NB4 (cell line): ENCODE measurements around the gene OSBPL2.

Source experiments
- DNase-seq: peaks from one replicate; pipeline ENCODE4 v3.0.0; 2010; ENCODE audit warnings: low read depth
- H3K4me3 ChIP-seq: one replicate; pipeline ENCODE4 v1.5.1; 2011; ENCODE audit warnings: mild to moderate bottlenecking, low read depth, low read length, moderate library complexity
- MYC ChIP-seq: IDR thresholded peaks from 2 replicates; pipeline ENCODE4 v1.6.1; 2011; ENCODE audit warnings: low read depth, low read length
- POLR2A ChIP-seq: IDR thresholded peaks from 2 replicates; pipeline ENCODE4 v1.6.1; 2011; ENCODE audit warnings: mild to moderate bottlenecking; ENCODE audit not compliant: insufficient read length; ENCODE audit errors: extremely low read depth
- TF ChIP-seq, protein P1 (sequence below): IDR thresholded peaks from 2 replicates; pipeline ENCODE4 v1.6.1; 2011; ENCODE audit warnings: low read depth, low read length
- TF ChIP-seq, protein P2 (sequence below): IDR thresholded peaks from one replicate; pipeline ENCODE4 v1.5.1; 2012; ENCODE audit warnings: low read depth, low read length

The OSBPL2 gene

DNA sequence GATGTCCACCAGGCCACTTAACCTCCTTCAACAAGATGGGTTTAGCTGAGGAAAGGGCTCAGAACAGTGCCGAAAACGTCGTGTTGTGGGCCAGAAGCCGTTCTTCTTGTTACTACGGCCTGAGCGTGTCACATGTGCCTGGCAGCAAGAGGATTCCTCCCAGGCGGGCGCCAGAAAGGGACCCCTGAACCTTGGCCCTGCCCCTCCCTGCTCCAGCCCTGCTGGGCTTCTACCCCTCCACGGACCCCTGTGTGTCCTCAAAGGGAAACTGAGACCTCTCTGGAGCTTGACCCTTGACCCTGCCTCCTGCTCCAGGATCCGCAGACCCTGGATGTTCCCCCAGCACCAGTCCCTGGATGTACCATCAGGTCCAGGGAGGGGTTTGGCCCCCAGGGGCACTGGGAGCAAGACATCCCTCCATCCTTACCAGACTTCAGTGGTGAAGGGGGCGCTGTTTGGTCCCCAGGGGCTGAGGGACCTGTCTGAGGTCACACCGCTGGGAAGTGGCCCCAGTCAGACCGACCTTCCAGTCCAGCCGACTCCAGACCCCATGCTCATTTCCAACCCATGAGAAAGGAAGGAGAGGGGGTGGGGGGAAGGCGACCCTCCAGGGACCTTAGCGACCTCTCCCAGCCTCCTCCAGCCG lies 28.3 kb upstream of the OSBPL2 start:
- TF ChIP-seq POLR2A: no peak
- TF ChIP-seq, protein P1, sequence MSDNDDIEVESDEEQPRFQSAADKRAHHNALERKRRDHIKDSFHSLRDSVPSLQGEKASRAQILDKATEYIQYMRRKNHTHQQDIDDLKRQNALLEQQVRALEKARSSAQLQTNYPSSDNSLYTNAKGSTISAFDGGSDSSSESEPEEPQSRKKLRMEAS: no peak
- no peak for TF ChIP-seq MYC
- TF ChIP-seq, protein P2, sequence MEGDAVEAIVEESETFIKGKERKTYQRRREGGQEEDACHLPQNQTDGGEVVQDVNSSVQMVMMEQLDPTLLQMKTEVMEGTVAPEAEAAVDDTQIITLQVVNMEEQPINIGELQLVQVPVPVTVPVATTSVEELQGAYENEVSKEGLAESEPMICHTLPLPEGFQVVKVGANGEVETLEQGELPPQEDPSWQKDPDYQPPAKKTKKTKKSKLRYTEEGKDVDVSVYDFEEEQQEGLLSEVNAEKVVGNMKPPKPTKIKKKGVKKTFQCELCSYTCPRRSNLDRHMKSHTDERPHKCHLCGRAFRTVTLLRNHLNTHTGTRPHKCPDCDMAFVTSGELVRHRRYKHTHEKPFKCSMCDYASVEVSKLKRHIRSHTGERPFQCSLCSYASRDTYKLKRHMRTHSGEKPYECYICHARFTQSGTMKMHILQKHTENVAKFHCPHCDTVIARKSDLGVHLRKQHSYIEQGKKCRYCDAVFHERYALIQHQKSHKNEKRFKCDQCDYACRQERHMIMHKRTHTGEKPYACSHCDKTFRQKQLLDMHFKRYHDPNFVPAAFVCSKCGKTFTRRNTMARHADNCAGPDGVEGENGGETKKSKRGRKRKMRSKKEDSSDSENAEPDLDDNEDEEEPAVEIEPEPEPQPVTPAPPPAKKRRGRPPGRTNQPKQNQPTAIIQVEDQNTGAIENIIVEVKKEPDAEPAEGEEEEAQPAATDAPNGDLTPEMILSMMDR: no peak
- H3K4me3 ChIP-seq: no peak overlapping the region
- DNase-seq: no peak

DNA sequence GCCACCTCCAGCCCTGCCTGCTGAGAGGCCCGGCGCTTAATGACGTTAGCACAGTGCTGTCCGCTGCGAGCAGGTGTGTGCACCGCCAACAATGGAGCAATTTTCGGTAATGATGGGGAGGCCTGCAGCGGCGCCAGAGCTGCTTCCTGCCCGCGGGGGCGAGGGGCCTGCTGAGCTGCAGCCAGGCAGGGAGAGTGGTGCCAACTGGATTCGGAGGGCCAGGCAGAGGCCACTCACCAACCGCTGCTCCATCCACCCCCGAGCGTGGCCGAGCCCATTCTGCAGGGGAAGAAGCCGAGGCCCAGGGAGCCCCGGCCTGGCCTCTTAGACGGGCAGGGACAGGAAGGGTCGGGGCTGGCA lies 27.8 kb upstream of the OSBPL2 start:
- DNase-seq: no peak
- TF ChIP-seq MYC (no peak), POLR2A (no peak)
- TF ChIP-seq, protein P2: no peak
- TF ChIP-seq, protein P1: no peak
- H3K4me3 ChIP-seq: no peak overlapping the region

DNA sequence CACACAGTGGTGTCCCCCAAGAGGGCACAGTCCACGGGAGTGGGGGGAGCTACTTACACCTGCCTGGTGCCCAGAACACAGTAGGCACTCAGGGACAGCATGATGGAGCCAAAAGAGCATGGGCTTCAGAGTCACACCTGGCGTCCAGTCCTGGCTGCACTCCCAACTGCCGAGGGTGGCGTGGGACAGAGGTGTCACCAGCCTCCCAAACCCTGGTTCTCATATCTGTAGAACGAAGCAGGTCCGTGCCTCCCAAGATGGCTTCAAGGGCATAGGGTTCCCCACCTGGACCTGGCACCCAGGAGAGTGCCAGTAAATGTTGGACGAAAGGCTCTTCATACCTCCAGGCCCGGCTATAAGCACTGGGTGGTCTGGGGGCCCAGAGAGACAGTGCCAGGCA lies 27.1 kb upstream of the OSBPL2 start:
- TF ChIP-seq MYC: no peak
- TF ChIP-seq, protein P2: no peak
- no peak for TF ChIP-seq POLR2A
- TF ChIP-seq, protein P1: no peak
- no peak for DNase-seq
- H3K4me3 ChIP-seq: no peak overlapping the region

DNA sequence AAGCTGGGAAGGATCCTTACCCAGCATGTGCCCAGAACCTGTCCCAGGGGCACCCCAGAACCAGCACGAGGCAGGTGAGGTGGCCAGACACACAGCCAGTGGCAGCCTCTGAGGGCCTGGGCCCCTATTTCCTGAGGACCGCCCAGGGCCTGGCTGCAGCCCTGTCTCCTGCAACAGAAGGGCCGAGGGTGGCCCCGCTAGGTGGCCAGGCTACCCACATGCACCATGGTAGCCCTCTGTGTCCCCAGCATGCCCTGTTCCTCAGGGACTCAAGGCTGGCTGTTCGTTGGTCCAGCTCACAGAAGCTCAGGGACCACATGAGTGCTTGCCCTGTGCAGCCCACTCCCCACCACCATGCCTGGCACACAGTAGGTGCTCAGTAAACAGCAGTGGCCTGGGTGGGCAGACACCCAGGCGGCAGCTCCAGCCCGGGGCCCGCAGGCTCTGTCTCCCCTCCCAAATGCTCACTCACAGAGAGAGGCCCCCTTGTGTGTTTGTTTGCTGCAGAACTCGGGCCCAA lies 26.5 kb upstream of the OSBPL2 start:
- no peak overlapping the region for H3K4me3 ChIP-seq
- DNase-seq: no peak

DNA sequence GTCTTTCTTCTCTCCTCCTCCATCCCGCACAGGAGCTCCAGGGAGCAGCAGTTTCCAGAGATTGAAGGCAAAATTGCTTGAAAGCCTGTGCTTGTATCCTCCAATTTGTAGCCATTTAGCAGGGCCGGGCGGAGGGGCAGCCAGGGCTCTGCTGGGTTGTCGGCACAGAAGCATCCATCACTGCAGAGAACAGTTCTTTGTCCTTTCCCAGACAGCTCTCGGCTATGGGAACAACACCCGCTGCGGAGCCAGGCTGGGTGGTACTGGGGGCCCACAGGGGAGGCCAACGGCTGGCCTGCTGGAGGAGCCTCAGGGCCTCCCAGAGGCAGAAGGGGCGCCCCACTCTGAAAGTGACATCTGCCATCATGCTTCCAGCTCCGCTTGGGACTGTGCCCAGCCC lies 26.0 kb upstream of the OSBPL2 start:
- TF ChIP-seq, protein P2: no peak
- TF ChIP-seq MYC (no peak), POLR2A (no peak)
- TF ChIP-seq, protein P1: no peak
- DNase-seq: no peak
- no peak overlapping the region for H3K4me3 ChIP-seq

More for the DNA sequence above, 26.5 kb upstream of the OSBPL2 start:
- TF ChIP-seq, protein P1: no peak
- TF ChIP-seq POLR2A (no peak), MYC (no peak)
- TF ChIP-seq, protein P2: no peak
